HEK293 (cell line): ENCODE data around the gene FTO.

Source experiments
- CTCF ChIP-seq: fragments of 450-650 bp; formaldehyde crosslinking; IDR thresholded peaks from 2 replicates; pipeline ENCODE4 v1.5.1; 2016; ENCODE audit warnings: missing biosample characterization, missing genetic modification characterization
- KLF1 ChIP-seq: fragments of 450-650 bp; formaldehyde crosslinking; IDR thresholded peaks from 2 replicates; pipeline ENCODE4 v1.5.1; 2016; ENCODE audit warnings: missing biosample characterization, missing genetic modification characterization
- PATZ1 ChIP-seq: fragments of 450-650 bp; formaldehyde crosslinking; IDR thresholded peaks from 2 replicates; pipeline ENCODE4 v1.5.1; 2016; ENCODE audit warnings: missing biosample characterization, missing genetic modification characterization
- REST ChIP-seq: fragments of 450-650 bp; formaldehyde crosslinking; IDR thresholded peaks from 2 replicates; pipeline ENCODE4 v1.5.1; 2016; ENCODE audit warnings: missing biosample characterization, missing genetic modification characterization
- SALL2 ChIP-seq: fragments of 450-650 bp; formaldehyde crosslinking; IDR thresholded peaks from 2 replicates; pipeline ENCODE4 v1.5.0; 2017; ENCODE audit warnings: missing biosample characterization, mild to moderate bottlenecking, missing genetic modification characterization, borderline replicate concordance
- ZNF830 ChIP-seq: fragments of 450-650 bp; IDR thresholded peaks from 2 replicates; pipeline ENCODE4 v1.5.0; 2018; ENCODE audit warnings: missing biosample characterization, missing genetic modification characterization, low read depth, mild to moderate bottlenecking, moderate library complexity

- TF ChIP-seq PATZ1 (no peak), ZNF830 (tag by site-specific recombination) (no peak), CTCF (tag by site-specific recombination) (no peak), SALL2 (tag by site-specific recombination) (no peak), REST (tag by site-specific recombination) (no peak), KLF1 (tag by site-specific recombination) (no peak)
Observed at GRCh38 chr16:53681354-53681753, 22.6 kb upstream of the FTO start.
